ENCODE measurements around the gene ASB13.

The ASB13 gene

GRCh38 chr10:5684318-5684970, 18.0 kb upstream of the ASB13 start, which contains the start of gene TASOR2:
Gene TASOR2, plus strand, starts transcription at chr10:5684838. Its CDS starts 35,805 bp downstream, at chr10:5720643.
- TF ChIP-seq, protein P1, sequence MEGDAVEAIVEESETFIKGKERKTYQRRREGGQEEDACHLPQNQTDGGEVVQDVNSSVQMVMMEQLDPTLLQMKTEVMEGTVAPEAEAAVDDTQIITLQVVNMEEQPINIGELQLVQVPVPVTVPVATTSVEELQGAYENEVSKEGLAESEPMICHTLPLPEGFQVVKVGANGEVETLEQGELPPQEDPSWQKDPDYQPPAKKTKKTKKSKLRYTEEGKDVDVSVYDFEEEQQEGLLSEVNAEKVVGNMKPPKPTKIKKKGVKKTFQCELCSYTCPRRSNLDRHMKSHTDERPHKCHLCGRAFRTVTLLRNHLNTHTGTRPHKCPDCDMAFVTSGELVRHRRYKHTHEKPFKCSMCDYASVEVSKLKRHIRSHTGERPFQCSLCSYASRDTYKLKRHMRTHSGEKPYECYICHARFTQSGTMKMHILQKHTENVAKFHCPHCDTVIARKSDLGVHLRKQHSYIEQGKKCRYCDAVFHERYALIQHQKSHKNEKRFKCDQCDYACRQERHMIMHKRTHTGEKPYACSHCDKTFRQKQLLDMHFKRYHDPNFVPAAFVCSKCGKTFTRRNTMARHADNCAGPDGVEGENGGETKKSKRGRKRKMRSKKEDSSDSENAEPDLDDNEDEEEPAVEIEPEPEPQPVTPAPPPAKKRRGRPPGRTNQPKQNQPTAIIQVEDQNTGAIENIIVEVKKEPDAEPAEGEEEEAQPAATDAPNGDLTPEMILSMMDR (IDR thresholded peaks at IDR 0.05; ENCODE audit: low read depth, low read length), result no peak
- peak within 1 kb of the TSS; percentile 81 for H3K4me3 ChIP-seq (ENCODE audit: low read depth, low read length)

DNA sequence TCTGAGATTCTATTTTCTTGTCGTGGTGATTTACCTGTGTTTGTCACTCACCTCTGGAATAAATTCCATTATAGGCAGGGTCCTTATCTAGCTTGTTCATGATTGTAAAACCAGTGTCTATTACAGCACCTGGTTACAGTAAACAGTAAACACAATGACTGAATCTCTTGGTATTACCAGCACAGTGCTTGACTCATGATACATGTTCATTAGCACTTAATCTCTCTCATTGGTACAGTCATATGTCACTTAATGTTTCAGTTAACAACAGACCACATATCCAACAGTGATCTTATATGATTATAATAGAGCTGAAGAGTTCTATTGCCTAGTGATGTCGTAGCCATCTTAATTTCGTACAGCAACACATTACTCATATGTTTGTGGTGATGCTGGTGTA, 16.7 kb upstream of the ASB13 start:
- TF ChIP-seq, protein P1 (IDR thresholded peaks at IDR 0.05; ENCODE audit: low read depth, low read length), result no peak
- no peak overlapping the region for H3K4me3 ChIP-seq (ENCODE audit: low read depth, low read length)

GRCh38 chr10:5681930-5682329, 15.5 kb upstream of the ASB13 start:
- TF ChIP-seq, protein P1 (IDR thresholded peaks at IDR 0.05; ENCODE audit: low read depth, low read length), result no peak
- no peak overlapping the region for H3K4me3 ChIP-seq (ENCODE audit: low read depth, low read length)

GRCh38 chr10:5679606-5680005, 13.2 kb upstream of the ASB13 start:
- TF ChIP-seq, protein P1 (IDR thresholded peaks at IDR 0.05; ENCODE audit: low read depth, low read length), result no peak
- H3K4me3 ChIP-seq (ENCODE audit: low read depth, low read length), result no peak overlapping the region

- TF ChIP-seq, protein P1 (IDR thresholded peaks at IDR 0.05; ENCODE audit: low read depth, low read length), result no peak
- H3K4me3 ChIP-seq (ENCODE audit: low read depth, low read length), result no peak overlapping the region
Observed at GRCh38 chr10:5679037-5679435, 12.6 kb upstream of the ASB13 start.

GRCh38 chr10:5678397-5679036, 12.1 kb upstream of the ASB13 start:
- TF ChIP-seq, protein P1 (IDR thresholded peaks at IDR 0.05; ENCODE audit: low read depth, low read length), result no peak

GRCh38 chr10:5670662-5671375, 4.4 kb upstream of the ASB13 start:
- H3K4me3 ChIP-seq (ENCODE audit: low read depth, low read length), result no peak overlapping the region
- TF ChIP-seq, protein P1 (IDR thresholded peaks at IDR 0.05; ENCODE audit: low read depth, low read length), result no peak

More at GRCh38 chr10:5678397-5679036, 12.1 kb upstream of the ASB13 start:
- no peak overlapping the region for H3K4me3 ChIP-seq (ENCODE audit: low read depth, low read length)

All from WI38 (cell line).